ENCODE results near the gene P2RX5. TPM values are rescaled to one million over a fixed set of nuclear protein-coding genes. Genes with fewer than 3 reads are reported as not detected.

P2RX5 gene
- total RNA-seq, 2 experiments from 2014 or later: 35.7 to 39.5 TPM

- Mint-ChIP-seq H3K36me3 (ENCODE audit: low read depth) (peaks cover 10% of the 10 kb centered on the region), H3K4me3 (no peak overlapping the region), H3K27me3 (no peaks in the 10 kb centered on the region), H3K27ac (no peak overlapping the region), H3K4me1 (ENCODE audit: low read depth) (peaks cover 5% of the 10 kb centered on the region), H3K9me3 (no peaks in the 10 kb centered on the region)
- DNase-seq (no peak), ATAC-seq (no peak)
- ChIA-PET CTCF (no interaction called here), POLR2A (no interaction called here)
- intact Hi-C loops (cut with micrococcal nuclease): loop anchor here (10.0 kb wide), 1 partner anchor 63 kb away; no protein-coding TSS in a partner anchor
- TF ChIP-seq CTCF (IDR thresholded peaks at IDR 0.05): no peak
Observed at GRCh38 chr17:3688027-3688553, 7.9 kb downstream of the P2RX5 start.

- Mint-ChIP-seq H3K4me1 (ENCODE audit: low read depth) (peaks cover 7% of the 10 kb centered on the region), H3K27me3 (no peaks in the 10 kb centered on the region), H3K4me3 (no peak overlapping the region), H3K36me3 (ENCODE audit: low read depth) (peaks cover 5% of the 10 kb centered on the region), H3K9me3 (no peaks in the 10 kb centered on the region), H3K27ac (no peak overlapping the region)
- intact Hi-C loops (cut with micrococcal nuclease): loop anchor here (10.0 kb wide), 1 partner anchor 60 kb away; no protein-coding TSS in a partner anchor
- ChIA-PET CTCF (interaction anchor here (1.1 kb wide), 1 partner anchor 52 kb away, joined by 3 read pairs; no protein-coding TSS in a partner anchor), POLR2A (no interaction called here)
- ATAC-seq (no peak), DNase-seq (no peak)
- no peak for TF ChIP-seq CTCF (IDR thresholded peaks at IDR 0.05)
Observed at GRCh38 chr17:3685174-3685573, 10.8 kb downstream of the P2RX5 start.

DNA sequence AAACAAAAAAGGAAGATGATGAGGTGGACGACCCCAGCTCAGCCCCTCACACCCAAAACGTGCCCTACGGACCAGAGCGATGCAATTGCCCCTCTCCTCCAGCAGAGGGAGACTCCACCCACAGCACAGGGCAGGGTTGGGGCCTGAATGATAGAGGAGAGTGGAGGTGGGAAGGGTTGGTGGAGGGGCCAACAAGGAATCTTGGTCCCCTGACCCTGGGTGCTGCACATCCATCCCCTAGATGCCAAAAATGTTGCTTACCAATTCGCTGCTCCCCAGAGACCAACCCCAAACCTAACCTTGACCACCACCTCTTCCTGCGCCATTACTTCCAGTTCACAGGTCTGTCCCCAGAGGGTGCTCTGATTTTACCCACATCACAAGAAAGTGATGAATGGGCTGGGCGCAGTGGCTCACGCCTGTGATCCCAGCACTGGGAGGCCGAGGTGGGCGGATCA is 12.9 kb downstream of the P2RX5 start:
- CTCF ChIA-PET: interaction anchor here (0.6 to 3.0 kb wide), 32 partner anchors 8 to 228 kb away, joined by 3 to 38 read pairs (median 5); partner anchors contain the start of genes CTNS, HASPIN and SHPK
- DNase-seq (peak; percentile 65), ATAC-seq (peak; percentile 98)
- no peak overlapping the region for H3K27ac Mint-ChIP-seq
- peak; percentile 96 for TF ChIP-seq CTCF (IDR thresholded peaks at IDR 0.05)
- H3K36me3 Mint-ChIP-seq (ENCODE audit: low read depth): no peaks in the 10 kb centered on the region
- intact Hi-C loops (cut with micrococcal nuclease): loop anchor here (5.0 to 10.0 kb wide), 2 partner anchors 39 to 58 kb away; partner anchors contain the start of gene HASPIN
- POLR2A ChIA-PET: interaction anchor here (0.7 to 1.9 kb wide), 3 partner anchors 13 to 48 kb away, joined by 3 to 6 read pairs (median 3); no protein-coding TSS in a partner anchor
- H3K4me1 Mint-ChIP-seq (ENCODE audit: low read depth): peaks cover 7% of the 10 kb centered on the region
- no peaks in the 10 kb centered on the region for H3K27me3 Mint-ChIP-seq
- no peak overlapping the region for H3K4me3 Mint-ChIP-seq
- no peaks in the 10 kb centered on the region for H3K9me3 Mint-ChIP-seq

- ChIA-PET POLR2A (interaction anchor here (0.7 to 1.9 kb wide), 4 partner anchors 12 to 49 kb away, joined by 3 to 6 read pairs (median 4); no protein-coding TSS in a partner anchor), CTCF (interaction anchor here (0.7 to 3.0 kb wide), 20 partner anchors 9 to 153 kb away, joined by 3 to 38 read pairs (median 6); partner anchors contain the start of genes CTNS, HASPIN and SHPK)
- no peak for ATAC-seq
- H3K4me1 Mint-ChIP-seq (ENCODE audit: low read depth): peaks cover 7% of the 10 kb centered on the region
- no peaks in the 10 kb centered on the region for H3K36me3 Mint-ChIP-seq (ENCODE audit: low read depth)
- H3K27ac Mint-ChIP-seq: no peak overlapping the region
- intact Hi-C loops (cut with micrococcal nuclease): loop anchor here (5.0 to 10.0 kb wide), 2 partner anchors 40 to 57 kb away; partner anchors contain the start of gene HASPIN
- TF ChIP-seq CTCF (IDR thresholded peaks at IDR 0.05): no peak
- no peak for DNase-seq
- H3K4me3 Mint-ChIP-seq: no peak overlapping the region
- no peaks in the 10 kb centered on the region for H3K27me3 Mint-ChIP-seq
- H3K9me3 Mint-ChIP-seq: no peaks in the 10 kb centered on the region
Observed at GRCh38 chr17:3682033-3682432, 13.9 kb downstream of the P2RX5 start.

DNA sequence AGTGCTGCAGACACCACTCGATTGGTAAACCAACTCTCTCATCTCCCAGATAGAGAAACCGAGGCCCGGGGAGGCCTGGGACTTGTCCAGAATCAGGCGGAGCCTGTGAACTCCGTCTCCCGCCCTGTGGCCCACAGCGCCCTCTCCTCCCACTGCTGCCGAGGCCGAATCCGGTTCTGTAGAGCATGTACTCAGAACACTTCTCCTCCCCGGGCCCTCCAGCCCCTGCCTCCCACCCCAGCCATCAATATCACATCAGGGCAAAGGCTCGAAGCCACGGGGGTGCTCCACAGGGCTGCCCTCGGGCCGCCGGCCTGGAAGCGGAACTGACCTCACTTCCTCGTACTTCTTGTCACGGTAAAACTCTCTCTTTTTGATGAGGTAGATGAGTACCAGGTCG is 14.4 kb downstream of the P2RX5 start:
- Mint-ChIP-seq H3K9me3 (no peaks in the 10 kb centered on the region), H3K27me3 (no peaks in the 10 kb centered on the region), H3K27ac (no peak overlapping the region), H3K4me3 (no peak overlapping the region), H3K36me3 (ENCODE audit: low read depth) (no peaks in the 10 kb centered on the region), H3K4me1 (ENCODE audit: low read depth) (peaks cover 7% of the 10 kb centered on the region)
- ChIA-PET POLR2A (no interaction called here), CTCF (interaction anchor here (3.0 kb wide), 1 partner anchor 42 kb away, joined by 38 read pairs; the partner anchor contains the start of gene HASPIN)
- no peak for ATAC-seq
- intact Hi-C loops (cut with micrococcal nuclease): loop anchor here (5.0 to 10.0 kb wide), 2 partner anchors 41 to 57 kb away; partner anchors contain the start of gene HASPIN
- no peak for DNase-seq
- TF ChIP-seq CTCF (IDR thresholded peaks at IDR 0.05): no peak

Data from activated CD8-positive, alpha-beta T cell treated with anti-CD3 and anti-CD28 coated beads for 36 hours (primary cell).